Fibroblast of lung (primary cell): Measurements from ENCODE around the gene TBC1D22B. TPM values are rescaled to one million over a fixed set of nuclear protein-coding genes. Genes with fewer than 3 reads are reported as not detected.

Experiments used
- DNase-seq, 2 donors: peaks; one replicate each; pipeline versions ENCODE4 v3.0.0 to v3.0.0-alpha.2; 2010; ENCODE audit warnings: low read depth in 2 of 2
- H2AFZ ChIP-seq: 2 replicates; pipeline ENCODE4 v1.5.1; 2012; ENCODE audit warnings: low read length, control low read depth, inconsistent platforms
- H3K27ac ChIP-seq: 2 replicates; pipeline ENCODE4 v1.5.1; 2011; ENCODE audit warnings: low read length, control low read depth; ENCODE audit not compliant: insufficient read depth
- H3K27me3 ChIP-seq: 2 replicates; pipeline ENCODE4 v1.5.1; 2011; ENCODE audit warnings: mild to moderate bottlenecking, low read length; ENCODE audit not compliant: control insufficient read depth, insufficient read depth
- H3K36me3 ChIP-seq: 2 replicates; pipeline ENCODE4 v1.5.1; 2011; ENCODE audit warnings: low read length; ENCODE audit not compliant: control insufficient read depth, insufficient read depth
- H3K4me1 ChIP-seq: 2 replicates; pipeline ENCODE4 v1.5.1; 2011; ENCODE audit warnings: low read length; ENCODE audit not compliant: control insufficient read depth, insufficient read depth; ENCODE audit errors: extremely low read depth
- H3K4me2 ChIP-seq: 2 replicates; pipeline ENCODE4 v1.5.1; 2011; ENCODE audit warnings: low read length, control low read depth; ENCODE audit not compliant: insufficient read depth; ENCODE audit errors: extremely low read depth
- H3K4me3 ChIP-seq, 4 experiments: fragments of 200-600 bp in 1 of 4; sonication (generic) in 1 of 4; replicated peaks in 1 of 4; 2 replicates each; pipeline ENCODE4 v1.5.1; 2011 to 2016; ENCODE audit warnings: low read length in 4 of 4, low read depth in 3 of 4, mild to moderate bottlenecking in 3 of 4, control low read depth in 2 of 4, inconsistent platforms in 1 of 4, mixed read lengths in 1 of 4; ENCODE audit not compliant: insufficient read depth in 1 of 4; ENCODE audit errors: control extremely low read depth in 1 of 4
- H3K79me2 ChIP-seq: 2 replicates; pipeline ENCODE4 v1.5.1; 2012; ENCODE audit warnings: mild to moderate bottlenecking, low read length, inconsistent platforms; ENCODE audit not compliant: control insufficient read depth, insufficient read depth
- H3K9ac ChIP-seq: 2 replicates; pipeline ENCODE4 v1.5.1; 2011; ENCODE audit warnings: mild to moderate bottlenecking, low read length, control low read depth; ENCODE audit not compliant: insufficient read depth
- H3K9me3 ChIP-seq: 2 replicates; pipeline ENCODE4 v1.5.1; 2012; ENCODE audit warnings: low read depth, low read length; ENCODE audit not compliant: control insufficient read depth, insufficient read depth
- H4K20me1 ChIP-seq: 2 replicates; pipeline ENCODE4 v1.5.1; 2011; ENCODE audit warnings: low read length; ENCODE audit not compliant: control insufficient read depth, insufficient read depth; ENCODE audit errors: extremely low read depth
- EZH2 ChIP-seq: IDR thresholded peaks from 2 replicates; pipeline ENCODE4 v1.5.1; 2012; ENCODE audit warnings: low read length, control low read depth, mild to moderate bottlenecking; ENCODE audit errors: missing control alignments
- polyA plus RNA-seq, 2 donors: library from polyadenylated mRNA; depleted of rRNA in 1 of 2; stranded (reverse) in 1 of 2; unstranded in 1 of 2; fragments of >200 nt; gene quantifications; 2 replicates each; pipeline ENCODE4 v1.2.1, GENCODE V29; 2011 to 2012; ENCODE audit warnings: missing spikeins in 1 of 2
- total RNA-seq: library from RNA; depleted of rRNA; stranded (reverse); fragments of >200 nt; gene quantifications from 2 replicates; pipeline ENCODE4 v1.2.1, GENCODE V29; 2014
- TF ChIP-seq, protein P1 (sequence below), 2 donors: IDR thresholded peaks in 1 of 2; conservative IDR thresholded peaks in 1 of 2; 1 replicate in 1 of 2; 2 replicates in 1 of 2; pipeline ENCODE4 v1.5.1; 2011 to 2012; ENCODE audit warnings: low read length in 2 of 2, control low read depth in 1 of 2, inconsistent platforms in 1 of 2, low read depth in 1 of 2, mild to moderate bottlenecking in 1 of 2

TBC1D22B gene
- total and polyA plus RNA-seq, 2 donors (not counting 1 experiment from before 2014, with no cell fraction given) = 6.3 to 9.7 TPM

DNA sequence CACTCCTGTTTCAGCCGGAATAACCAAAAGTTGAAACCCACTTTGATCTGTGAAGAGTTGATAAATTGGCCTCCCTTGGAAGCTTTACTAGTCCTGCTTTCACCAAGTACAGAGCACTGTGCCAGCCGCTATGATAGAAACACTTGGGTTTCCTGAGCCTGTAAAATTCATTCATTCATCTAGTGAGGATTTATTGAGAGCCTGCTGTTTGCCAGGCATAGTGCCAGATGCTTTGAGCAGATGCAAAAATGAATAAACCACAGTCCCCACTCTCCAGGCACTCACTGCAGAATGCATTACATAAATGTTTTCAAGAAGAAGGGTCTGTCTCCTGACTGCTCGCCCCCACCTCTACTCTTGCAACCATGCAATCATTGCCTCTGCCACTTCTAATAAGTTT is 25.7 kb downstream of the TBC1D22B start:
- Histone ChIP-seq H3K4me2 (no peak overlapping the region), H3K27ac (no peak overlapping the region)
- peak; percentile 18 to 56 for DNase-seq

DNA sequence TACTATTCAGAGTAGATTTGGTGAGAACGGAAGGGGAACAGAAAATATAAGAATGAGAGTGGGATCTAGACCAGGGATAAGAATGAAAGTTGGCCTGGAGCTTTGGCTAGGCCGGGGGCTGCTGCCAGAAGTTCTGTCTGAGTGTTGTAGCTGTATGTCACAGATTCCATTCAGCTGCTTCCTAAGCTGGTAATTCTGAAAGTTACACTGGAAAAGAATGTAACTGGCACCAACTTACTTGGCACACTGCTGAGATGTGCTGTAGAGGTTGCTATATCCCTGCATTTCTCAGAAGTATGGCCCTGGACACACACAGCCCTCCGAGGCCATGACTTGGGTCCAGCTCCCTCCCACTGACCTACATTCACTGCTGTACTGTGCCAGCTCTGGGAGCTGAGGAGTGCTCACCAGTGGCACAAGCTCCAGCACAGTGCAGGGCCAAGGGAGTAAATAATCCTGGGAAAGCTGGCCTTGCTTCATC is 26.1 kb downstream of the TBC1D22B start:
- H3K9ac ChIP-seq = no peak overlapping the region
- no peak overlapping the region for H2AFZ ChIP-seq
- H4K20me1 ChIP-seq = no peaks in the 10 kb centered on the region
- H3K4me1 ChIP-seq = peaks cover 5% of the 10 kb centered on the region
- peaks cover 13% of the 10 kb centered on the region for H3K36me3 ChIP-seq
- no peak overlapping the region for H3K4me2 ChIP-seq
- no peak for TF ChIP-seq EZH2
- TF ChIP-seq, protein P1, sequence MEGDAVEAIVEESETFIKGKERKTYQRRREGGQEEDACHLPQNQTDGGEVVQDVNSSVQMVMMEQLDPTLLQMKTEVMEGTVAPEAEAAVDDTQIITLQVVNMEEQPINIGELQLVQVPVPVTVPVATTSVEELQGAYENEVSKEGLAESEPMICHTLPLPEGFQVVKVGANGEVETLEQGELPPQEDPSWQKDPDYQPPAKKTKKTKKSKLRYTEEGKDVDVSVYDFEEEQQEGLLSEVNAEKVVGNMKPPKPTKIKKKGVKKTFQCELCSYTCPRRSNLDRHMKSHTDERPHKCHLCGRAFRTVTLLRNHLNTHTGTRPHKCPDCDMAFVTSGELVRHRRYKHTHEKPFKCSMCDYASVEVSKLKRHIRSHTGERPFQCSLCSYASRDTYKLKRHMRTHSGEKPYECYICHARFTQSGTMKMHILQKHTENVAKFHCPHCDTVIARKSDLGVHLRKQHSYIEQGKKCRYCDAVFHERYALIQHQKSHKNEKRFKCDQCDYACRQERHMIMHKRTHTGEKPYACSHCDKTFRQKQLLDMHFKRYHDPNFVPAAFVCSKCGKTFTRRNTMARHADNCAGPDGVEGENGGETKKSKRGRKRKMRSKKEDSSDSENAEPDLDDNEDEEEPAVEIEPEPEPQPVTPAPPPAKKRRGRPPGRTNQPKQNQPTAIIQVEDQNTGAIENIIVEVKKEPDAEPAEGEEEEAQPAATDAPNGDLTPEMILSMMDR (conservative IDR thresholded peaks at IDR 0.05 in 1 of 2, IDR thresholded peaks at IDR 0.05 in 1 of 2; ENCODE audit: low read depth in 1 of 2, low read length in 2 of 2) = no peak
- H3K27me3 ChIP-seq = no peaks in the 10 kb centered on the region
- DNase-seq = peak in 1 of 2 donors; percentile 38
- H3K27ac ChIP-seq = no peak overlapping the region
- no peaks in the 10 kb centered on the region for H3K79me2 ChIP-seq
- H3K9me3 ChIP-seq = no peaks in the 10 kb centered on the region
- H3K4me3 ChIP-seq = no peak overlapping the region

More for the DNA sequence above, 25.7 kb downstream of the TBC1D22B start:
- Histone ChIP-seq H3K9ac (no peak overlapping the region), H4K20me1 (no peaks in the 10 kb centered on the region), H3K79me2 (no peaks in the 10 kb centered on the region), H3K4me3 (no peak overlapping the region), H2AFZ (no peak overlapping the region), H3K27me3 (no peaks in the 10 kb centered on the region), H3K9me3 (no peaks in the 10 kb centered on the region), H3K4me1 (peaks cover 5% of the 10 kb centered on the region), H3K36me3 (peaks cover 13% of the 10 kb centered on the region)
- no peak for TF ChIP-seq EZH2
- TF ChIP-seq, protein P1 (conservative IDR thresholded peaks at IDR 0.05 in 1 of 2, IDR thresholded peaks at IDR 0.05 in 1 of 2; ENCODE audit: low read depth in 1 of 2, low read length in 2 of 2) = no peak

DNA sequence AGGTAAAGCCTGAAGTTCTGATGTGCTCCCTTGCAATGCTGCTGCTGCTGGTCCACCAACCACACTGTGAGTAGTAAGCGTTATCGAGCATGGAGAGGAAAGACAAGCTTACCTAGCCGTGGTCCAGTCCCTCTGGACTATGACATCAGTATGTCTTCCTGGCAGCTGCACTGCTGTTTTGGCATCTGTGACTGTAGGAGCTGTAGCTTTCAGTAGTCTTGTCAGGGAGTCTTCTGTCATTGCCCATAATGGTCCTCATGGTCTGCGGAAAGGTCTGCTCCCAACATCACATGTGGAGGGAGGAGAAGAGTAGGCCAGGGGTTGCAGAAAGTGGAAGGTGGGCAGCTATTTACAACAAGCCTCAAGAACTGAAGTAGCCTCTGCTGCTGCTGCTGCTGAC is 27.2 kb downstream of the TBC1D22B start:
- H3K4me2 ChIP-seq = no peak overlapping the region
- no peaks in the 10 kb centered on the region for H4K20me1 ChIP-seq
- H3K36me3 ChIP-seq = peaks cover 9% of the 10 kb centered on the region
- no peak for DNase-seq
- H3K27me3 ChIP-seq = no peaks in the 10 kb centered on the region
- H3K4me1 ChIP-seq = no peaks in the 10 kb centered on the region
- H2AFZ ChIP-seq = no peak overlapping the region
- no peak overlapping the region for H3K27ac ChIP-seq
- H3K79me2 ChIP-seq = no peaks in the 10 kb centered on the region
- TF ChIP-seq, protein P1 (conservative IDR thresholded peaks at IDR 0.05 in 1 of 2, IDR thresholded peaks at IDR 0.05 in 1 of 2; ENCODE audit: low read depth in 1 of 2, low read length in 2 of 2) = no peak
- no peak for TF ChIP-seq EZH2
- no peak overlapping the region for H3K4me3 ChIP-seq
- no peak overlapping the region for H3K9ac ChIP-seq
- H3K9me3 ChIP-seq = no peaks in the 10 kb centered on the region
